HG03442 (cell line): ENCODE data around the gene TRIML1.

ENCODE experiments used
- ATAC-seq: cut with Tn5 transposase; IDR thresholded peaks from one replicate; pipeline ENCODE4 v1.9.1; 2021; ENCODE audit warnings: mild to moderate bottlenecking, moderate library complexity; ENCODE audit not compliant: unreplicated experiment

The TRIML1 gene, protein sequence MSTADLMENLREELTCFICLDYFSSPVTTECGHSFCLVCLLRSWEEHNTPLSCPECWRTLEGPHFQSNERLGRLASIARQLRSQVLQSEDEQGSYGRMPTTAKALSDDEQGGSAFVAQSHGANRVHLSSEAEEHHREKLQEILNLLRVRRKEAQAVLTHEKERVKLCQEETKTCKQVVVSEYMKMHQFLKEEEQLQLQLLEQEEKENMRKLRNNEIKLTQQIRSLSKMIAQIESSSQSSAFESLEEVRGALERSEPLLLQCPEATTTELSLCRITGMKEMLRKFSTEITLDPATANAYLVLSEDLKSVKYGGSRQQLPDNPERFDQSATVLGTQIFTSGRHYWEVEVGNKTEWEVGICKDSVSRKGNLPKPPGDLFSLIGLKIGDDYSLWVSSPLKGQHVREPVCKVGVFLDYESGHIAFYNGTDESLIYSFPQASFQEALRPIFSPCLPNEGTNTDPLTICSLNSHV

DNA sequence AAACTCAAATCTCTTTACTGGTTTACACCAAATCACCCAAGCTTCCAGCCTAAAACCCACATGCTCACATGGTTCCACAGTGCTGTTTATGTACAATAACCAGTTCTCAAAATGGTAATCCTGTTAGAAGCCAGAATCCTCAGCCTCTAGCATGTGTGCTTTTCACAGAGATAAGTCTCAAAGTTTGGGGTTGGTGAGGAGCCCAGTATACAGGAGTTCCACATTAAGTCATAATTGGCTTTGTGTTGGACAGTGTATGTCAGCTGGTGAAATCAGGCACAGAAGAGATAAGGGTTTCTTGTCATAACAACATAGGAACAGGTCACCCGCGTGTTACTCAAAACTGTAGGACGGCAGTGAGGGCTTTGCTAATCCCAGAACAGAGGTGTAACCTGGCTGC, at the start of gene TRIML1:
TSS of gene TRIML1 (plus strand) at position 301 of the 400 bp plus-strand sequence. CDS start 118 bp downstream, outside the sequence.
- no peak for ATAC-seq

DNA sequence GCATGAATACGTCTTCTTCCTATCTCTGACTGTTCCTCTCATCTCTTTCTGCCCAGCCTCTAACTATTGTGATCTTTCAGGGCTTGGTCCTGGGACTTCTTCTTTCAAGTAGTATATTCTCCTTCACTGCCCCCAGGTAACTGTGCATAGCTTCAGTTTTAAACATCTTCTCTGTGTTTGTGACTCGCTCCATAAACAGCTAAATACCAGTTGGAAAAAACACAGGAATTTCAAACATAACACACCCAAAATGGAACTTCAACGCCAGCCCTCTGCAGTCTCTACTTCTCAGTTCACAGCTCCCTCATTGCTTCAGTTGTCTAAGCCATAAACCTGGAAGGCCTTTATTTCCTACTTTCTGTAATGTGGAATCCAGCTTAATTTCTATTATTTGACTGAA, 46.4 kb upstream of the TRIML1 start:
- no peak for ATAC-seq

DNA sequence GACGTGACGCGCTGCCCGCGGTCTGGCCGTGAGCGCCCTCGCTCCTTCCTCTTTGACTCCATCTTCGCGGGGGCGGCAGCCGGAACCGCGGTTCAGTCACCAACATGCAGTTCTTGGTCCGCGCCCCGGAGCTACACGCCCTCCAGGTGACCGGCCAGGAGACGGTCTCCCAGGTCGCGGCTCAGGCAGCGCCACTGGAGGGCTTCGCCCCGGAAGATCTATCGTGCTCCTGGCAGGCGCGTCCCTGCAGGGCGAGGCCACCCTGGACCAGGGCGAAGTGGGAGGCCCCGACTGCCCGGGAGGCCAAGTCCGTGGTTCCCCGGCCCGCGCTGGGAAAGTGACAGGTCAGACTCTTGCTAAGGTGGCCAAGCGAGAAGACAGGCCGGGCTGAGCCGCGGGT, 32.8 kb upstream of the TRIML1 start:
- ATAC-seq: no peak

GRCh38 chr4:188107931-188108843, 31.1 kb upstream of the TRIML1 start:
- no peak for ATAC-seq

- ATAC-seq: no peak
Measured at GRCh38 chr4:188109157-188109755, 30.0 kb upstream of the TRIML1 start, which contains the start of gene TRIML2. TSS of gene TRIML2 (minus strand) at chr4:188109603. CDS start at chr4:188105368, 4,235 bp downstream.

DNA sequence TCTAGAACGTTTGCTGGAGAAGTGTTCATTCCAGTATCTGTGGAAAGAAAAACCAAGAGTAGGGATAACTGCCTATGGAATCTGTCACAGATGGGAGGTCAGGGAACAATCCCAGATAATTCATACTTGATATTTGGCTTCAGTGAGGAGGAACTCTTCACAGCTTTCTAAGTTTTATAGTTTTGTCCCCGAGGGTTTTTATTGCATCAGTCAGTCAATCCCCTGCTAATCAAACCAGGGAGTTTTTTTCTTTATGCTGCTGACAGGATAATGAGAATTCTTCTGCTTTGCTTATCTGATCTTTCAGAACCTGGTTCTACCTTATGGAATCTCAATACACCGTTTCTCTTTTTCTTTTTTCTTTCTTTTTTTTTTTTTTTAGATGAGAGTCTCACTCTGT, 29.2 kb upstream of the TRIML1 start:
- no peak for ATAC-seq

- no peak for ATAC-seq
Measured at GRCh38 chr4:188110741-188111471, 28.3 kb upstream of the TRIML1 start.

DNA sequence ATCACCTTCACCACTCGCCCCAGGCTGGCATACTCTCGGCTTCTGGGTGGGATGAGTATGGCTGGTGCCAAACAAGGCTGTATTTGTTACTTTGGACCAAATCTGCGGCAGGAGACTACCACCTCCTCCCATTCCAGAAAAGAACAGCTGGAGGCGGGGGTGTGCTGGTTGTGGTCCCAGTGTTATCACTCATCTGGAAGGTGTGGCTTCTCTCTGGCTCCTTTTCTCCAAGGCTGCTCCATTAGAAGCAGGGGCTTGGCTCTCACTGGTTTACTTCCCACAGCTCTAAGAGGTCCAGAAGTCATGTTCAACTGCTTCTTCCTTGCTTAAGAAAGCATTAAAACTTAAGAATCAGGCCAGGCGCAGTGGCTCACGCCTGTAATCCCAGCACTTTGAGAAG, 27.3 kb upstream of the TRIML1 start:
- no peak for ATAC-seq

DNA sequence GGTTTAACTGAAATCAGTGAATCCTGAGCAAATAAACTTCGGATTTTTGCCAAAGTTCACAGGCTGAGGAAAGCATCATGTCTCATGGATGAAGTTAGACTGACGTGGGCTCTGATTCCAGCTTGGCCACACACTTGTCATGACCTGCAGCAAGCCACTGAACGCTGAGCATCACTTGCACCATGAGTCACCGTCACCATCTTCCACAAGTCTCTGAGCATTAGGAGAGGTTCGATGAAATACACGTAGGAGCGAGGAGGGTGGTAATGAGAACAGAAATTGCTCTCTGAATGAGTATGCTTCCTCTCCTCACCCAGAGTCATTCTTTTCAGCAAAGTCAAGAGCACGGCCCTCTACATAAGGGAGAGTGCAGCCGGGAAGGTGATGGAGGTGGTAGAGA, 26.1 kb upstream of the TRIML1 start:
- ATAC-seq: no peak

DNA sequence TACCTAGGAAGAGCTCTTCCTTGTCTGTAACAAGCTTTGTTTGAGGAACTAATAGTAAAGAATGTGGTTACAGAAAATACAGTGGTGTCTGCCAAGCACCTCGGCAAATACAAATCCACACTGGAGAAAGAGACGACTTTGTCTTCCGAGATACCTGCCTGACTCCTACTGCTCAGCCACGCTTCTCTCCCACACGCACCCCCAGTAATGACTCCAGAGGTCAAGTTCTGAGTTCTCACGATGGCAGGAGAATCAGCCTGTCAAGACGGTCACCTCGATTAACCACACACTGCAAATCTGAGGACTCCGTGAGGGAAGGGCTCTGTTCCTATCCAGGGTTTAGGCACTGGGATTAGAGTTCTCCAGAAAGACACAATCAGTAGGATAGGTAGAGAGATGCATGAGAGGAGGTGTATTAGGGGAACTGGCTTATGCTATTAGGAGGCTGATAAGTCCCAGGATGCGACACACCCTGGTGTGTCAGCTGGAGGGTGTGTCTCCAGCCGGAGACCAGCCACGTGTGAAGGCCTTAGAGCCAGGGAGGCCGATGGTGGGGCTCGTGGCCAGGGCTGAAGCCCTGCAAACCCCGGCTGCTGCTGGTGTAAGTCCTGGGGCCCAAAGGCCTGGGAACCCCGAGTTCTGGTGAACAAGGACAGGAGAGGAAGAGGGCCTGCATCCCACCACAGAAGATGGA, 21.5 kb upstream of the TRIML1 start:
- ATAC-seq: no peak

DNA sequence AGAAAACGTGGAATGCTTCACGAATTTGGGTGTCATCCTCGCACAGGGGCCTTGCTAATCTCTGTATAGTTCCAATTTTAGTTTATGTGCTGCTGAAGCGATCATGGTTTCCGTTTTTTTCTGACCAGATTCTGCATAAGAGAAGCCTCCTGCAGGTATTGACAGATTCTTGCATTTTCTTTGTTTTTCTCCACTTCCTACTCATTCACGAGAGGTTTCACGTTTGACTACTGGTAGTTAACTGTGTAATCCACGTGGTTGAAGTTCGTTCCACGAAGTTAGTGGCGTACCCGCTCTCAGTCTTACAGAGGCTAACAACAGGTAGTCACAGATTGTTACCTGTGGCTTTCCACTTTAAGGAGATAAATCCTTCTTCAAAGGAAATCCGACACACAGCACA, 17.7 kb upstream of the TRIML1 start:
- ATAC-seq: no peak

- ATAC-seq: no peak
Measured at GRCh38 chr4:188127214-188127874, 11.9 kb upstream of the TRIML1 start.

GRCh38 chr4:188130355-188130754, 8.9 kb upstream of the TRIML1 start:
- ATAC-seq: no peak

- no peak for ATAC-seq
Measured at GRCh38 chr4:188132232-188132631, 7.0 kb upstream of the TRIML1 start.

GRCh38 chr4:188138227-188138626, 1.0 kb upstream of the TRIML1 start:
- ATAC-seq: no peak

GRCh38 chr4:188139671-188140070, 430 bp downstream of the TRIML1 start:
- no peak for ATAC-seq

DNA sequence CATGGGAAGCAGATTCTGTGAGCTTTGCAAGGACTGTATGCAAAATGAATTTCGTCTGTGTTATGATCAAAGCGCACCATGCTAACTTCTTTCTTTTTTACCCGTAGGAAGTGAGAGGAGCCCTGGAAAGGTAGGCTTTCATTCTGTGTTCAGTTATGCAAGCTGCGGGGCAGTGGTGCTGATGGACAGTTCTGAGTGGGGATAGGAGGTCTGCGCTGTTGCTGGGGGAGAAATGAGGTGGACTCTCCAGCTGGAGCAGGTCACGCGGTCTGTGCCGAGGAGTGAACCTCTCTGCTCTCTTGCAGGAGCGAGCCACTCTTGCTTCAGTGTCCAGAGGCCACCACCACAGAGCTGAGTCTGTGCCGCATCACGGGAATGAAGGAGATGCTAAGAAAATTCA, 4.5 kb downstream of the TRIML1 start:
- ATAC-seq: no peak

DNA sequence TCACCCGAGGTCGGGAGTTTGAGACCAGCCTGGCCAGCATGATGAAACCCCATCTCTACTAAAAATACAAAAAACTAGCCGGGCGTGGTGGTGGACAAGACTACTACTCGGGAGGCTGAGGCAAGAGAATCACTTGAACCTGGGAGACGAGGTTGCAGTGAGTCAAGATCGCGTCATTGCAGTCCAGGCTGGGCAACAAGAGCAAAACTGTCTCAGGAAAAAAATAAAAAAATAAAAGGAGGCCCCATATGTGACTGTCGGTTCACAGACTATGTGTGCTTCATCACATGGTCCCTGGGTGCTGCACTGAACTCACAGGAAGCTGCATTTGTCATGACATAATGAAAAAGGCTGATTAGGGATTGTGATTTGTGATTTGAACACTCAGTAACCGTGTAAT, 6.4 kb downstream of the TRIML1 start:
- no peak for ATAC-seq

DNA sequence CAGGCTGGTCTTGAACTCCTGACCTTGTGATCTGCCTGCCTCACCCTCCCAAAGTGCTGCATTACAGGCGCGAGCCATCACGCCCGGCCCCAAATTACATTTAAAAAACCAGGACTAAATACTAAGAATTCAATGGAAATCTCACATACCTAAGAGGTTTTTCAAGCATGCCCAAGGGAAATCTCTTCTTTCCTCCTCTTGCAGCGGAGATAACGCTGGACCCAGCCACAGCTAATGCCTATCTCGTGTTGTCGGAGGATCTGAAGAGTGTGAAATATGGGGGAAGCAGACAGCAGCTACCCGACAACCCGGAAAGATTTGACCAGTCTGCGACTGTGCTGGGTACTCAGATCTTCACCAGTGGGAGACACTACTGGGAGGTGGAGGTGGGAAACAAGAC, 7.4 kb downstream of the TRIML1 start:
- no peak for ATAC-seq
